Smooth muscle cell (in vitro differentiated cells): ENCODE results near the gene POLE3. TPM values are rescaled to one million over a fixed set of nuclear protein-coding genes. Genes with fewer than 3 reads are reported as not detected.
"Not testable (repeated sequence)": the region's sequence is repeated elsewhere in the genome, so short reads cannot be mapped to it uniquely, and the experiment has no call there.

Experiments
- DNase-seq: peaks from one replicate; lab custom pipeline; 2025; ENCODE audit not compliant: unreplicated experiment; lab: John Stamatoyannopoulos, UW
- H2AFZ ChIP-seq: fragments of 200-600 bp; sonication (generic); 2 replicates; pipeline ENCODE4 v1.6.0; 2016; ENCODE audit warnings: antibody characterized with exemption, low read depth, mild to moderate bottlenecking
- H3F3A ChIP-seq: fragments of 200-600 bp; sonication (generic); 2 replicates; pipeline ENCODE4 v1.6.0; 2017; ENCODE audit warnings: antibody characterized with exemption, low read depth
- H3K27ac ChIP-seq: fragments of 200-600 bp; sonication (generic); 2 replicates; pipeline ENCODE4 v1.5.1; 2016; ENCODE audit warnings: low read depth, mild to moderate bottlenecking
- H3K27me3 ChIP-seq: fragments of 200-600 bp; sonication (generic); 2 replicates; pipeline ENCODE4 v1.6.1; 2016; ENCODE audit warnings: low read depth, mild to moderate bottlenecking
- H3K36me3 ChIP-seq: fragments of 200-600 bp; sonication (generic); 2 replicates; pipeline ENCODE4 v1.5.1; 2016; ENCODE audit warnings: low read depth
- H3K4me1 ChIP-seq: fragments of 200-600 bp; sonication (generic); 2 replicates; pipeline ENCODE4 v1.5.1; 2016; ENCODE audit warnings: low read depth
- H3K4me2 ChIP-seq: fragments of 200-600 bp; sonication (generic); 2 replicates; pipeline ENCODE4 v1.6.0; 2016; ENCODE audit warnings: mild to moderate bottlenecking
- H3K4me3 ChIP-seq: fragments of 200-600 bp; sonication (generic); 2 replicates; pipeline ENCODE4 v1.5.1; 2016; ENCODE audit warnings: mild to moderate bottlenecking
- H3K79me2 ChIP-seq: fragments of 200-600 bp; sonication (generic); 2 replicates; pipeline ENCODE4 v1.6.0; 2016; ENCODE audit warnings: low read depth, mild to moderate bottlenecking
- H3K9ac ChIP-seq: fragments of 200-600 bp; sonication (generic); 2 replicates; pipeline ENCODE4 v1.6.0; 2016; ENCODE audit warnings: low read depth
- H3K9me3 ChIP-seq: fragments of 200-600 bp; sonication (generic); replicated peaks from 2 replicates; pipeline ENCODE4 v1.5.1; 2016; ENCODE audit warnings: low read depth
- H4K20me1 ChIP-seq: fragments of 200-600 bp; sonication (generic); 2 replicates; pipeline ENCODE4 v1.6.0; 2016; ENCODE audit warnings: low read depth
- WGBS: methylation state at CpG from one replicate; pipeline ENCODE4 v1.1.7; 2016; ENCODE audit warnings: low lambda C conversion rate; 5-methylcytosine and 5-hydroxymethylcytosine counted together
- polyA plus RNA-seq: library from polyadenylated mRNA; unstranded; fragments of >200 nt; fragmentation: Nextera tagmentation; extraction: Ambion mirVana; gene quantifications from 2 replicates; pipeline ENCODE4 v1.2.1, GENCODE V29; 2016
- total RNA-seq: library from RNA; depleted of rRNA; stranded (reverse); fragments of >200 nt; gene quantifications from 2 replicates; pipeline ENCODE4 v1.2.3, GENCODE V29; 2014
- TF ChIP-seq, protein P1 (sequence below): fragments of 200-600 bp; sonication (generic); IDR thresholded peaks from 2 replicates; pipeline ENCODE4 v1.5.1; 2017; ENCODE audit warnings: borderline replicate concordance, mild to moderate bottlenecking, antibody characterized with exemption; ENCODE audit not compliant: insufficient read depth, poor library complexity, severe bottlenecking

POLE3 gene
- total and polyA plus RNA-seq, 2 experiments from 2014 or later: 35.3 to 40.8 TPM

GRCh38 chr9:113368348-113368981 lies 42.0 kb downstream of the POLE3 start:
- Histone ChIP-seq H2AFZ (no peak overlapping the region), H3K4me3 (no peak overlapping the region), H3K27ac (no peak overlapping the region), H3K79me2 (no peaks in the 10 kb centered on the region), H4K20me1 (no peaks in the 10 kb centered on the region), H3K4me2 (no peak overlapping the region), H3K4me1 (no peaks in the 10 kb centered on the region), H3K9me3 (no peaks in the 10 kb centered on the region), H3F3A (no peaks in the 10 kb centered on the region), H3K27me3 (no peaks in the 10 kb centered on the region), H3K9ac (no peak overlapping the region), H3K36me3 (no peaks in the 10 kb centered on the region)
- 94% methylated on average over 5 of the region's 5 CpGs for WGBS
- DNase-seq: no peak
- TF ChIP-seq, protein P1, sequence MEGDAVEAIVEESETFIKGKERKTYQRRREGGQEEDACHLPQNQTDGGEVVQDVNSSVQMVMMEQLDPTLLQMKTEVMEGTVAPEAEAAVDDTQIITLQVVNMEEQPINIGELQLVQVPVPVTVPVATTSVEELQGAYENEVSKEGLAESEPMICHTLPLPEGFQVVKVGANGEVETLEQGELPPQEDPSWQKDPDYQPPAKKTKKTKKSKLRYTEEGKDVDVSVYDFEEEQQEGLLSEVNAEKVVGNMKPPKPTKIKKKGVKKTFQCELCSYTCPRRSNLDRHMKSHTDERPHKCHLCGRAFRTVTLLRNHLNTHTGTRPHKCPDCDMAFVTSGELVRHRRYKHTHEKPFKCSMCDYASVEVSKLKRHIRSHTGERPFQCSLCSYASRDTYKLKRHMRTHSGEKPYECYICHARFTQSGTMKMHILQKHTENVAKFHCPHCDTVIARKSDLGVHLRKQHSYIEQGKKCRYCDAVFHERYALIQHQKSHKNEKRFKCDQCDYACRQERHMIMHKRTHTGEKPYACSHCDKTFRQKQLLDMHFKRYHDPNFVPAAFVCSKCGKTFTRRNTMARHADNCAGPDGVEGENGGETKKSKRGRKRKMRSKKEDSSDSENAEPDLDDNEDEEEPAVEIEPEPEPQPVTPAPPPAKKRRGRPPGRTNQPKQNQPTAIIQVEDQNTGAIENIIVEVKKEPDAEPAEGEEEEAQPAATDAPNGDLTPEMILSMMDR: no peak

- H3K27ac ChIP-seq, DNase-seq, H3F3A ChIP-seq, H3K9ac ChIP-seq, H3K4me3 ChIP-seq, H3K27me3 ChIP-seq, H3K9me3 ChIP-seq, H2AFZ ChIP-seq, H4K20me1 ChIP-seq, H3K4me1 ChIP-seq, H3K4me2 ChIP-seq, H3K79me2 ChIP-seq, H3K36me3 ChIP-seq: not testable (repeated sequence)
- 90% methylated on average over 3 of the region's 3 CpGs for WGBS
These were observed 44.8 kb downstream of the POLE3 start for GRCh38 chr9:113365652-113366051.

- TF ChIP-seq, protein P1: no peak
- Histone ChIP-seq H3K4me1 (no peaks in the 10 kb centered on the region), H3F3A (no peaks in the 10 kb centered on the region), H3K27ac (no peak overlapping the region), H2AFZ (no peak overlapping the region), H3K9ac (no peak overlapping the region), H3K9me3 (no peaks in the 10 kb centered on the region), H3K4me2 (no peak overlapping the region), H3K27me3 (no peaks in the 10 kb centered on the region), H3K36me3 (no peaks in the 10 kb centered on the region), H3K79me2 (no peaks in the 10 kb centered on the region), H4K20me1 (no peaks in the 10 kb centered on the region), H3K4me3 (no peak overlapping the region)
- 100% methylated on average over 1 of the region's 1 CpG for WGBS
- no peak for DNase-seq
These were observed 45.5 kb downstream of the POLE3 start for GRCh38 chr9:113364951-113365350.

GRCh38 chr9:113363336-113363735 lies 47.1 kb downstream of the POLE3 start:
- no peak for DNase-seq
- WGBS: 88% methylated on average over 3 of the region's 3 CpGs
- no peaks in the 10 kb centered on the region for H3K4me1 ChIP-seq
- no peak overlapping the region for H3K4me3 ChIP-seq
- H3K79me2 ChIP-seq: no peaks in the 10 kb centered on the region
- no peak overlapping the region for H3K27ac ChIP-seq
- TF ChIP-seq, protein P1: no peak
- no peaks in the 10 kb centered on the region for H3F3A ChIP-seq
- no peak overlapping the region for H2AFZ ChIP-seq
- no peaks in the 10 kb centered on the region for H4K20me1 ChIP-seq
- no peak overlapping the region for H3K4me2 ChIP-seq
- H3K9ac ChIP-seq: no peak overlapping the region
- H3K9me3 ChIP-seq: no peaks in the 10 kb centered on the region
- H3K36me3 ChIP-seq: no peaks in the 10 kb centered on the region
- no peaks in the 10 kb centered on the region for H3K27me3 ChIP-seq
